K562 (cell line): ENCODE measurements around the gene SLC39A11. TPM values are rescaled to one million over a fixed set of nuclear protein-coding genes. Genes with fewer than 3 reads are reported as not detected.

Experiments
- DMBX1 ChIP-seq: fragments of 250-450 bp; sonication (Bioruptor Pico); IDR thresholded peaks from 2 replicates; pipeline ENCODE4 v1.8.0; 2022; ENCODE audit warnings: inconsistent platforms, mild to moderate bottlenecking, moderate library complexity, borderline replicate concordance
- FUS ChIP-seq: fragments of 200-400 bp; formaldehyde crosslinking; optimal IDR thresholded peaks from 2 replicates; pipeline ENCODE3; 2017; ENCODE audit warnings: low read depth, low read length
- HIVEP1 ChIP-seq: fragments of 250-450 bp; sonication (Bioruptor Pico); IDR thresholded peaks from 2 replicates; pipeline ENCODE4 v1.4.0; 2020; ENCODE audit warnings: mild to moderate bottlenecking
- ID3 ChIP-seq, 2 experiments: fragments of 250-450 bp in 1 of 2; fragments of 450-650 bp in 1 of 2; sonication (Bioruptor Pico) in 1 of 2; IDR thresholded peaks; 2 replicates each; pipeline versions ENCODE4 v1.6.1 to v1.8.0; 2016 to 2021; ENCODE audit warnings: mild to moderate bottlenecking in 2 of 2, moderate library complexity in 2 of 2, missing compliant biosample characterization in 1 of 2, missing genetic modification characterization in 1 of 2
- KLF1 ChIP-seq: fragments of 450-650 bp; IDR thresholded peaks from 2 replicates; pipeline ENCODE4 v1.6.1; 2016; ENCODE audit warnings: missing genetic modification characterization, missing compliant biosample characterization
- MGA ChIP-seq: fragments of 450-650 bp; IDR thresholded peaks from 2 replicates; pipeline ENCODE4 v1.6.1; 2016; ENCODE audit warnings: mild to moderate bottlenecking, moderate library complexity
- PCBP2 ChIP-seq: fragments of 200-400 bp; formaldehyde crosslinking; IDR thresholded peaks from 2 replicates; pipeline ENCODE4 v1.6.1; 2018; ENCODE audit warnings: low read length, low read depth, mild to moderate bottlenecking, moderate library complexity; ENCODE audit not compliant: poor library complexity, severe bottlenecking
- POLR2B ChIP-seq: fragments of 450-650 bp; IDR thresholded peaks from 2 replicates; pipeline ENCODE4 v1.6.1; 2018; ENCODE audit warnings: low read depth; ENCODE audit not compliant: partially characterized antibody
- RBBP5 ChIP-seq: fragments of 200-600 bp; sonication (generic); IDR thresholded peaks from 2 replicates; pipeline ENCODE4 v1.6.1; 2012; ENCODE audit warnings: borderline replicate concordance, mild to moderate bottlenecking, low read length, control low read depth, inconsistent platforms; ENCODE audit not compliant: insufficient read depth, poor library complexity, severe bottlenecking
- polyA plus RNA-seq, 8 experiments: library from polyadenylated mRNA; depleted of rRNA in 4 of 8; stranded (reverse) in 5 of 8; unstranded in 3 of 8; fragments of >200 nt; fragmentation: Nextera tagmentation in 2 of 8; fragmentation: Illumina TruSeq in 1 of 8; extraction: Ambion mirVana in 2 of 8; extraction: Trizol in 1 of 8; gene quantifications; 2 replicates each; pipeline versions ENCODE4 v1.2.1 to v1.2.3, GENCODE V29; 2011 to 2014; ENCODE audit warnings: inconsistent platforms in 1 of 8, missing spikeins in 1 of 8
- total RNA-seq, 7 experiments: library from RNA; depleted of rRNA in 6 of 7; stranded (reverse); fragments of >200 nt in 6 of 7; fragmentation: Illumina TruSeq in 2 of 7; extraction: Trizol in 2 of 7; gene quantifications; 2 replicates each; pipeline versions ENCODE4 v1.2.1 to v1.2.3, GENCODE V29; 2011 to 2021; ENCODE audit warnings: low replicate concordance in 1 of 7
- TF ChIP-seq, protein P1 (sequence below), 2 experiments: fragments of 450-650 bp; IDR thresholded peaks; 2 replicates each; pipeline ENCODE4 v1.6.1; 2018; ENCODE audit warnings: mild to moderate bottlenecking in 2 of 2, low read depth in 1 of 2; ENCODE audit not compliant: partially characterized antibody in 2 of 2

Gene SLC39A11
- total and polyA plus RNA-seq, 9 of the 15 experiments (the other 6 are each of a cell fraction or from before 2014, with no cell fraction given), result 10.5 to 26.4 (median 13.4) TPM

DNA sequence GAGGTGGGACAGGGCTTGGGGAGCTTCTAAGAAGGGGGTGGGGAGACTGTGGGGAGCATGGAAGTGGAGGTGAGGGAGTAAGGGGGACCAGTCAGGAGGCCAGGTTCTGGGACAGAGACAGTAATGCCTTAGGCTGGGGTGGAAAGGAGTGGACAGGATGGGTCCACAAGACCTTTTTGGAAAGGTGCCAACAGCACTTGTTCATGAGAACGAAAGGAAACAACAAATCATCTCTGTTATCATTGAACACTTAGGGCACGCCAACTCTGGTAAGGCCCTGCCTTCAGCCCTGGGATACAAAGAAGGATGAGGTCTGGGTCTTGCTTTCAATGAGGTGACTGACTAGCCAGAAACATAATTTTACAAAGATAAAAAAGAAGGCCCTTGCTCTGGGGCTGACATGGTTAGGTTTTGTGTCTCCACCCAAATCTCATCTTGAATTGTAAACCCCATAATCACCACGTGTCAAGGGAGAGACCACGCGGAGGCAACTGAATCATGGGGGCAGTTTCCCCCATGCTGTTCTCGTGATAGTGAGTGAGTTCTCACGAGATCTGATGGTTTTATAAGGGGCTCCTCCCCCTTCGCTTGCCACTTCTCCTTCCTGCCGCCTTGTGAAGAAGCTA is 113.8 kb downstream of the SLC39A11 start (continued):
- TF ChIP-seq MGA (peak; percentile 71), ID3 (CRISPR knock-in tag; IDR thresholded peaks at IDR 0.05) (no peak), ID3 (tag; IDR thresholded peaks at IDR 0.05) (0 out of 2 replicates have a peak, but pooled peaks have one; percentile 15), KLF1 (tag) (no peak), HIVEP1 (CRISPR knock-in tag) (no peak), FUS (no peak), POLR2B (no peak), DMBX1 (CRISPR knock-in tag) (peak; percentile 39; the same call in 1 of the 2 replicates), PCBP2 (no peak), RBBP5 (no peak)
- TF ChIP-seq, protein P1, sequence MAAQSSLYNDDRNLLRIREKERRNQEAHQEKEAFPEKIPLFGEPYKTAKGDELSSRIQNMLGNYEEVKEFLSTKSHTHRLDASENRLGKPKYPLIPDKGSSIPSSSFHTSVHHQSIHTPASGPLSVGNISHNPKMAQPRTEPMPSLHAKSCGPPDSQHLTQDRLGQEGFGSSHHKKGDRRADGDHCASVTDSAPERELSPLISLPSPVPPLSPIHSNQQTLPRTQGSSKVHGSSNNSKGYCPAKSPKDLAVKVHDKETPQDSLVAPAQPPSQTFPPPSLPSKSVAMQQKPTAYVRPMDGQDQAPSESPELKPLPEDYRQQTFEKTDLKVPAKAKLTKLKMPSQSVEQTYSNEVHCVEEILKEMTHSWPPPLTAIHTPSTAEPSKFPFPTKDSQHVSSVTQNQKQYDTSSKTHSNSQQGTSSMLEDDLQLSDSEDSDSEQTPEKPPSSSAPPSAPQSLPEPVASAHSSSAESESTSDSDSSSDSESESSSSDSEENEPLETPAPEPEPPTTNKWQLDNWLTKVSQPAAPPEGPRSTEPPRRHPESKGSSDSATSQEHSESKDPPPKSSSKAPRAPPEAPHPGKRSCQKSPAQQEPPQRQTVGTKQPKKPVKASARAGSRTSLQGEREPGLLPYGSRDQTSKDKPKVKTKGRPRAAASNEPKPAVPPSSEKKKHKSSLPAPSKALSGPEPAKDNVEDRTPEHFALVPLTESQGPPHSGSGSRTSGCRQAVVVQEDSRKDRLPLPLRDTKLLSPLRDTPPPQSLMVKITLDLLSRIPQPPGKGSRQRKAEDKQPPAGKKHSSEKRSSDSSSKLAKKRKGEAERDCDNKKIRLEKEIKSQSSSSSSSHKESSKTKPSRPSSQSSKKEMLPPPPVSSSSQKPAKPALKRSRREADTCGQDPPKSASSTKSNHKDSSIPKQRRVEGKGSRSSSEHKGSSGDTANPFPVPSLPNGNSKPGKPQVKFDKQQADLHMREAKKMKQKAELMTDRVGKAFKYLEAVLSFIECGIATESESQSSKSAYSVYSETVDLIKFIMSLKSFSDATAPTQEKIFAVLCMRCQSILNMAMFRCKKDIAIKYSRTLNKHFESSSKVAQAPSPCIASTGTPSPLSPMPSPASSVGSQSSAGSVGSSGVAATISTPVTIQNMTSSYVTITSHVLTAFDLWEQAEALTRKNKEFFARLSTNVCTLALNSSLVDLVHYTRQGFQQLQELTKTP (IDR thresholded peaks at IDR 0.05; ENCODE audit: low read depth in 1 of 2, partially characterized antibody in 2 of 2), result no peak
